COLO668 (cell line): Measurements from ENCODE around the gene DNASE1L3.
A peak's percentile ranks its signal among the peaks of the same experiment; 100 is the strongest.

Experiments used
- DNase-seq: peaks from one replicate; lab custom pipeline; 2025; ENCODE audit not compliant: unreplicated experiment; lab: John Stamatoyannopoulos, UW

Gene DNASE1L3

GRCh38 chr3:58164199-58164879, 46.4 kb downstream of the DNASE1L3 start:
- peak; percentile 77 for DNase-seq

- no peak for DNase-seq
Observed at GRCh38 chr3:58163234-58163633, 47.5 kb downstream of the DNASE1L3 start.

DNA sequence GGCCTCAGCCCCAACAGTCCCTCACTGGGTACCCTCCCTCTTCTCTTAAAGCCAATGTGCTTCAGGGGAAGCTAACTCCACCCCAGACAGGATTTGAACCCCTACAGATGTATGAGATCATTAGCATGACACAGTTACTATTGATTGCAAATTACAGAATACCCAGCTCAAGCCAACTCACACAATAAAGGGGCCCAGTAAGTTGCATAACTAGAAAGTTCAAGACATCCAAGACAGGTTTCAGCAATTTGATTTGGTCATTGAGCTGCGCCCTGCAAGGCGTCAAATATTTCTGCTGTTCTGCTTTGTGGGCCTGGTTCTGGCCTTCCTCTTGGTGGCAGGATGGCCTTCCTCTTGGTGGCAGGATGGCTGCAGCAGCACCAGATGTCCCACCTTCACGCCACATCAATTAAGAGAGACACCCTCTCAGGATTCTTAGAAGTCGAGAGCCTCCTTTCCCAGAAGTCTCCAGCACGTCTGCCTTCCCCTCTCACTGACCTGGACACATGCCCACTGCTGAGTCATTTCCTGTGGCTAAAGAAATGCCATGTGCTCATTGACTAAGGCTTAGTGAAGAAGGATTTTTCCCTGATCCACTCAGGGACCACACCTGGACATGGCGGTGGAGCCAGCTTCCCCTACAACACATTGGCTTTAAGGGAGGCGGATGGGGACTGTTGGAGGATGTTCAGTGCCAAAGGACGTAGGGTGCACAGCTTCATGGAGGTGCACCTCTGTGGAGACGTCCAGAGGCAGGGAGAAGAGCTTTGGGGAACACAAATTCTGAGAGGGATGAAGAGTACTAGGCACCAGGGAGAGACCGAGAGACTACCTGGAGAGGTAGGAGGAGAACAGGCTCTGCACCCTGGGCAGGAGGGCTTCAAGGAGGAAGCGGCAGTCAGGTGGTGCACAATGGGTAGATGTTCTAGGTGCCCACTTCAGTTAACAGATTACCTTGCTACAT, 49.1 kb downstream of the DNASE1L3 start:
- peak; percentile 6 for DNase-seq

DNA sequence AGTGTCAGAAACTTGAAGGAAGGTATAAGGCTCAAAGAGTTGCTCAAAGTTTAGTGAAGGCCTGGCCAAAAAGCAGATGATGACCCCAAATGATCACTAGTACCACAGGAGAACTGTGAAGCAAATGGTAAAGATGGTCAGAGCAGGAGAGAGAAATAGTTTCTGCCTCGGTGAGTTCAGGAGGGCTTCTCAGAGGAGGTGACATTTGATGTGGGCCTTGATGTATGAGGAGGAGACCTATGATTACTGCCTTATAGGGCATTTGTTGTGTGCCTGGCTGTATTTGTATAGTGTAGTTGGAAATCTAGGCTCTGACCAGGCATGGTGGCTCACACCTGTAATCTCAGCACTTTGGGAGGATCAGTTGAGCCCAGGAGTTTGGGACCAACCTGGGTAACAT, 50.4 kb downstream of the DNASE1L3 start:
- DNase-seq, result no peak

GRCh38 chr3:58158442-58159153, 52.2 kb downstream of the DNASE1L3 start:
- no peak for DNase-seq

DNA sequence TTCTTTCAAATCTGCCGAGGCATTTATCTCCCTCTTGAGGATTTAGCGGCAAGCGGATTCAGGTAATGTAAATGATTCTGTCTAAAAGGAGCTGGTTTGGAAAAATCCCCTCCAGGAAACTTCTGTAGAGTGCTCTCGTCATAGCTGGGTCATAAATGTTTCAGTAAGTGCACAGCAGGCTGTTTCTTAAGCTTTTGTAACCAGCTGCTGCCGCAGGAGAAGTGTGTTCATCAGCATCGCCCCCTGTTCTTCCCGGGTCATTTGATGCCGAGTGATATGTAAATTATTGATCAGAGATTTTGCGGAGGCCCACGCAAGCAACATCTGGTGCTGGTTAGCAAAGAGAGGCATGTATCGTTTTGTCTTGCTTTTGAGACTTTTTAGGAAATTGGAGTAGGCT, 53.1 kb downstream of the DNASE1L3 start:
- no peak for DNase-seq

DNA sequence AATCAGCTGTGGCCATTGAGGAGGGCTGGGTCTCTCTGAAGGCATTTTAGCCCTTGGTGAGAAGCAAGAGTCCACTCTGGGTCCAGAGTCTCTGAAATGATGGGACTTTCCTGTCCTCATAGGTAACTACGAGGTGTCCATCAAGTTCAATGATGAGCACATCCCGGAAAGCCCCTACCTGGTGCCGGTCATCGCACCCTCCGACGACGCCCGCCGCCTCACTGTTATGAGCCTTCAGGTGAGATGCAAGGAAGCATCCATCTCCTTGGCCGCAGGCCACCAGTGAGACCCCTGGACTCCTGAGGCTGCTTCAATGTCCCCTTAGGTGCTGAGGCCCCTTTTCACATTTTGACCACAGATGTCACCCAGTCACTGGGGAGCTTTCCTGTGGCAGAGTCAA, 54.9 kb downstream of the DNASE1L3 start:
- DNase-seq, result no peak

DNA sequence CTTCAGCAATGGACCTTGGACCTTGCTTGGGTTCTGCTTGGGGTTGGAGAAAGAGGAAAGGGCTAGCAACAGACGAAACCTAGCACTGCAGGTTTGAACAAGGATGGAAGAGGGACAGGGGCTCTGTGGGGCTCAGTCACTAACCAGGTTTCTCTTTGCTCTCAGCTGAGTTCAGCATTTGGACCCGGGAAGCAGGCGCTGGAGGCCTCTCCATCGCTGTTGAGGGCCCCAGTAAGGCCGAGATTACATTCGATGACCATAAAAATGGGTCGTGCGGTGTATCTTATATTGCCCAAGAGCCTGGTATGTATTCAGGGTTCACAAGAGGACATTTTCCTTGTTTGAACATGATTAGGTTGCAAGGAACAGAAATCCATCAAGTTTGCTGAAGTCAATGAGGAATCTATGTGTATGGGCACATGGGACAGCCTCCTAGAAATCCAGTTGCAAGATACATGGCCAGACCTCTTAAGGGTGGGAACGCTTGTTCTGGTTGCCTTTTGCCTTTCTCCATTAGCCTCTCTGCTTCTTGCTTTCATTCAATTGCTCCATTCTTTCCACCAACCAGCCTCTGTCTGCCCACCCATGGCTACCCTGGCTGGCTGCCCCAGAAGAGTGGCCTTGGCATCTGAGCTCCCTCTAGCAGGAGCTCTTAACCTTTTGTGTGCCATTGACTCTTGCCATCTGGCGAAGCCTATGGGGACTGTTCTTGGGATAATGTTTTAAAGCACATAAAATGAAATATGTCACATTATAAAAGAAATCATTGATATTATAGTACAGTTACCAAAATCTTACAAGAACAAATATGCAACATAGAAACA, 55.9 kb downstream of the DNASE1L3 start:
- no peak for DNase-seq

DNA sequence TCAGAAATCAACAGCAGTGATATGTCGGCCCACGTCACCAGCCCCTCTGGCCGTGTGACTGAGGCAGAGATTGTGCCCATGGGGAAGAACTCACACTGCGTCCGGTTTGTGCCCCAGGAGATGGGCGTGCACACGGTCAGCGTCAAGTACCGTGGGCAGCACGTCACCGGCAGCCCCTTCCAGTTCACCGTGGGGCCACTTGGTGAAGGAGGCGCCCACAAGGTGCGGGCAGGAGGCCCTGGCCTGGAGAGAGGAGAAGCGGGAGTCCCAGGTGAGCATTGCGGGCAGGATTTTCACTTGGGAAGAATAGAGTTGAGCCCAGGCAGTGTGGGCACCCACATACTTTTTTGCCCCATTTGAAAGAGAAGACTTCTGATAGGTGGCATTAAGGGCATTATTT, 57.4 kb downstream of the DNASE1L3 start:
- no peak for DNase-seq

GRCh38 chr3:58152225-58153015, 58.4 kb downstream of the DNASE1L3 start:
- DNase-seq, result no peak

DNA sequence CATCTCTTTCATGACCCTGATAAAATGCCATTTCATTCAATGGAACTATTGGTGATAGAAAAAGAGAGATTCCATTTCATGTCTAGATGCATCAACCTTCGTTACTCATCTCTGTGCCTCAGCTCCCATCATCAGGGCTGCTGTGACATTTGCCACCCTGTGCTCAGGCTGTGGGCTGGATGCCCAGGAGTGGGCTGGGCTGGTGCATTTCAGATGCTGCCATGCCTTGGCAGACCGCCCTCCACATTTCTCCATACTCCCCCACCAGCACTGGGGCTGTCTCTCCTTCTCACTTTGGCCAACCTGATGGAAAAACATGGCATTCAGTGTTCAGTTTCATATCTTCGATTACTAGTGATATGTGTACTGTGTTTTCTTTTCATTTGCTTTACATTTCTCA, 59.1 kb downstream of the DNASE1L3 start:
- DNase-seq, result no peak

DNA sequence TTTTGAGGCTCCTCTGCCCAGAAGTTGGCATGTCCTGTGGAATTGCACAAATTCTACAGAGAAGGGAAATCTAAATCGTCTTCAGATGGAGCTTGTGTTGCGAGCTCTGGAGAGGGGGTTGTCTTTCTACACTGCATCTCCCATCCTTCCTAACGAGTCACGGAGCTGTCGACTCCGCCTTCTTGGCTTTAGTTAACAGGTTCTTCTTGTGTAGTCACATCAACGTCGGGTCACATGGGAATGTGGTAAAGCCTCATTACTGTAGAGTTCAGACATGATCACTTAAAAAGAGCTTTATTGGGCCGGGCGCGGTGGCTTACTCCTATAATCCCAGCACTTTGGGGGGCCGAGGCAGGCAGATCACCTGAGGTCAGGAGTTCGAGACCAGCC, 60.0 kb downstream of the DNASE1L3 start:
- no peak for DNase-seq

GRCh38 chr3:58150130-58150809, 60.5 kb downstream of the DNASE1L3 start:
- no peak for DNase-seq

- no peak for DNase-seq
Observed at GRCh38 chr3:58148049-58148448, 62.7 kb downstream of the DNASE1L3 start.

- DNase-seq, result peak; percentile 5
Observed at GRCh38 chr3:58144478-58145325, 66.1 kb downstream of the DNASE1L3 start.

- DNase-seq, result no peak
Observed at GRCh38 chr3:58143417-58144055, 67.2 kb downstream of the DNASE1L3 start.
